ENCODE results near the gene TRIM45. TPM values are rescaled to one million over a fixed set of nuclear protein-coding genes. Genes with fewer than 3 reads are reported as not detected.

Gene TRIM45, protein sequence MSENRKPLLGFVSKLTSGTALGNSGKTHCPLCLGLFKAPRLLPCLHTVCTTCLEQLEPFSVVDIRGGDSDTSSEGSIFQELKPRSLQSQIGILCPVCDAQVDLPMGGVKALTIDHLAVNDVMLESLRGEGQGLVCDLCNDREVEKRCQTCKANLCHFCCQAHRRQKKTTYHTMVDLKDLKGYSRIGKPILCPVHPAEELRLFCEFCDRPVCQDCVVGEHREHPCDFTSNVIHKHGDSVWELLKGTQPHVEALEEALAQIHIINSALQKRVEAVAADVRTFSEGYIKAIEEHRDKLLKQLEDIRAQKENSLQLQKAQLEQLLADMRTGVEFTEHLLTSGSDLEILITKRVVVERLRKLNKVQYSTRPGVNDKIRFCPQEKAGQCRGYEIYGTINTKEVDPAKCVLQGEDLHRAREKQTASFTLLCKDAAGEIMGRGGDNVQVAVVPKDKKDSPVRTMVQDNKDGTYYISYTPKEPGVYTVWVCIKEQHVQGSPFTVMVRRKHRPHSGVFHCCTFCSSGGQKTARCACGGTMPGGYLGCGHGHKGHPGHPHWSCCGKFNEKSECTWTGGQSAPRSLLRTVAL
- 1.6 and 2.7 TPM in 2 replicates for total RNA-seq

GRCh38 chr1:117121589-117122329 lies at the start of gene TRIM45:
Gene TRIM45, minus strand, starts transcription at chr1:117121749. Its CDS starts 548 bp downstream, at chr1:117121201.

Other genes with a start within 250 kb of the TRIM45 start
- gene PTGFRN, start 211.8 kb downstream of the TRIM45 start, total RNA-seq, result 121 and 151 TPM in 2 replicates
- 0.46 and 0.70 TPM in 2 replicates for gene CD101, start 120.0 kb downstream of the TRIM45 start, total RNA-seq
- 13.1 and 22.5 TPM in 2 replicates for gene TTF2, start 61.4 kb downstream of the TRIM45 start, total RNA-seq
- not detected in 2 replicates for gene VTCN1, start 89.2 kb upstream of the TRIM45 start, total RNA-seq
- gene MAN1A2, start 245.7 kb upstream of the TRIM45 start, total RNA-seq, result 14.8 and 26.0 TPM in 2 replicates